Pons (tissue), 1 donor: ENCODE results near the gene MGME1.

Experiments
- DNase-seq: peaks from one replicate; pipeline ENCODE4 v3.0.0-alpha.2; 2016; ENCODE audit warnings: low spot score

Gene MGME1

GRCh38 chr20:17968366-17969277 lies at the start of gene MGME1, which contains the start of gene SNX5:
TSS of gene MGME1 (plus strand) at chr20:17969018. CDS start at chr20:17969860, 842 bp downstream.
TSS of gene SNX5 (minus strand) at chr20:17968794. CDS start at chr20:17968425, 369 bp downstream.
- peak; percentile 98 for DNase-seq

- DNase-seq = no peak
Measured at GRCh38 chr20:17919149-17919548, 49.7 kb upstream of the MGME1 start.

- no peak for DNase-seq
Measured at GRCh38 chr20:17921774-17922173, 47.0 kb upstream of the MGME1 start.

- no peak for DNase-seq
Measured at GRCh38 chr20:17925141-17925939, 43.5 kb upstream of the MGME1 start.

- DNase-seq = no peak
Measured at GRCh38 chr20:17925940-17926300, 42.9 kb upstream of the MGME1 start.

GRCh38 chr20:17928211-17928611 lies 40.6 kb upstream of the MGME1 start:
- DNase-seq = no peak

- no peak for DNase-seq
Measured at GRCh38 chr20:17928633-17929311, 40.0 kb upstream of the MGME1 start.

- DNase-seq = no peak
Measured at GRCh38 chr20:17931513-17931912, 37.3 kb upstream of the MGME1 start.

- no peak for DNase-seq
Measured at GRCh38 chr20:17932396-17932795, 36.4 kb upstream of the MGME1 start.

GRCh38 chr20:17933121-17933520 lies 35.7 kb upstream of the MGME1 start:
- no peak for DNase-seq

- DNase-seq = no peak
Measured at GRCh38 chr20:17933711-17934110, 35.1 kb upstream of the MGME1 start.

- no peak for DNase-seq
Measured at GRCh38 chr20:17934141-17934862, 34.5 kb upstream of the MGME1 start.

- no peak for DNase-seq
Measured at GRCh38 chr20:17935186-17935585, 33.6 kb upstream of the MGME1 start.

GRCh38 chr20:17935761-17936160 lies 33.1 kb upstream of the MGME1 start:
- DNase-seq = no peak

GRCh38 chr20:17936286-17936760 lies 32.5 kb upstream of the MGME1 start:
- DNase-seq = no peak

GRCh38 chr20:17936761-17937732 lies 31.8 kb upstream of the MGME1 start:
- no peak for DNase-seq

GRCh38 chr20:17938871-17939619 lies 29.8 kb upstream of the MGME1 start:
- peak; percentile 41 for DNase-seq

GRCh38 chr20:17939622-17940223 lies 29.1 kb upstream of the MGME1 start:
- DNase-seq = no peak
